MM.1S (cell line): ENCODE data around the gene TSC2.
"Not testable (repeated sequence)": the region's sequence is repeated elsewhere in the genome, so short reads cannot be mapped to it uniquely, and the experiment has no call there.

Experiments used
- DNase-seq: peaks from one replicate; pipeline ENCODE4 v3.0.0-alpha.2; 2015
- H2AFZ ChIP-seq: fragments of 300-600 bp; sonication (generic); 2 replicates; pipeline ENCODE4 v1.6.0; 2016; ENCODE audit warnings: antibody characterized with exemption, low read length
- H3F3A ChIP-seq: fragments of 300-600 bp; sonication (generic); 2 replicates; pipeline ENCODE4 v1.6.1; 2016; ENCODE audit warnings: mild to moderate bottlenecking, antibody characterized with exemption, low read length, moderate library complexity, mixed read lengths; ENCODE audit not compliant: insufficient read depth
- H3K27ac ChIP-seq: fragments of 300-600 bp; sonication (generic); 2 replicates; pipeline ENCODE4 v1.5.1; 2016; ENCODE audit warnings: mild to moderate bottlenecking, low read length
- H3K27me3 ChIP-seq: fragments of 300-600 bp; sonication (generic); replicated peaks from 2 replicates; pipeline ENCODE4 v1.6.0; 2016; ENCODE audit warnings: low read length; ENCODE audit not compliant: insufficient read depth
- H3K36me3 ChIP-seq: fragments of 300-600 bp; sonication (generic); replicated peaks from 2 replicates; pipeline ENCODE4 v1.6.1; 2016; ENCODE audit warnings: mild to moderate bottlenecking, low read length, mixed read lengths; ENCODE audit not compliant: insufficient read depth
- H3K4me1 ChIP-seq: fragments of 300-600 bp; sonication (generic); 2 replicates; pipeline ENCODE4 v1.6.1; 2016; ENCODE audit warnings: low read length, mixed read lengths
- H3K4me2 ChIP-seq: fragments of 300-600 bp; sonication (generic); 2 replicates; pipeline ENCODE4 v1.6.0; 2016; ENCODE audit warnings: low read depth, low read length
- H3K4me3 ChIP-seq: fragments of 300-600 bp; sonication (generic); 2 replicates; pipeline ENCODE4 v1.5.1; 2016; ENCODE audit warnings: low read length, mixed read lengths
- H3K79me2 ChIP-seq: fragments of 300-600 bp; sonication (generic); 2 replicates; pipeline ENCODE4 v1.6.1; 2016; ENCODE audit warnings: mixed run types, low read length, mixed read lengths
- H3K9ac ChIP-seq: fragments of 300-600 bp; sonication (generic); 2 replicates; pipeline ENCODE4 v1.6.1; 2016; ENCODE audit warnings: low read length, mixed read lengths
- H3K9me2 ChIP-seq: fragments of 300-600 bp; sonication (generic); replicated peaks from 2 replicates; pipeline ENCODE4 v1.6.1; 2016; ENCODE audit warnings: mild to moderate bottlenecking, low read length, mixed read lengths; ENCODE audit not compliant: insufficient read depth
- H3K9me3 ChIP-seq: fragments of 300-600 bp; sonication (generic); replicated peaks from 2 replicates; pipeline ENCODE4 v1.6.1; 2016; ENCODE audit warnings: mild to moderate bottlenecking, low read length, mixed read lengths; ENCODE audit not compliant: insufficient read depth
- H4K20me1 ChIP-seq: fragments of 300-600 bp; sonication (generic); 2 replicates; pipeline ENCODE4 v1.6.1; 2016; ENCODE audit warnings: mild to moderate bottlenecking, low read length, moderate library complexity, mixed read lengths; ENCODE audit not compliant: insufficient read depth

TSC2 gene

DNA sequence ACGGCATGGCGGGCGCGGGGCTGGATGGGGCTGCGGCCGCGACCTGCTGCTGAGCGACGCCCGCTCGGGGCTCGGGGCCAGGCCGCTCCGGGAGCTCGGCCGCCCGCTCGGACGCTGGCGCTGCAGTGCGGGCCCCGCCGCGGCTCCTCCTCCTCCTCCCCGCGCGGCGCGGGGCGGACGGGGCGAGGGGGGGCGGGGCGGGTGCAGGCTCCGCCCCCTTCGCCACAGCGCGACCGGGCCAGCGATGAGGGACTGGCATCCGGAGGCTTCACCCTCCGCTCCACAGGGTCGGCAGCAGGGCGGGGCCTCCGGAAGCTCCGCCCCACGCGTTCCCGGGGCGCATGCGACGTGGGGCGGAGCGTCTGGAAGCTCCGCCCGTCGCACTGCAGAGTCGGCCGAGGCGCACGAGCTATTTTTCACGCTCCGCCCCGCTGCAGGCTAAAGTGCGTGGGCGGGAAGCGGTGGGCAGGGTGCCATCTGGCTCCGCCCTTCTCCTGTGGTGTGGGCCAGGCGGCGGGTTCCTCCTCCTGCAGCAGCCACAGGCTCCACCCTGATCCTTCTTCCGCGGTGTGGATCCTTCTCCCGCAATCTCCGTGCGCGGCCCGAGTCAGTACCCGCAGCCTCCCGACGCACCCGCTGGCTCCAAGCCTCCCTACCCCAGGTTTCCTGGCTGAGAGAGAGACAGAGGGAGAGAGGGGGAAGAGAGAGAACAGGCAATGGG is 88.1 kb downstream of the TSC2 start, which contains the start of gene PKD1:
TSS of gene PKD1 (minus strand) at position 129 of the 721 bp plus-strand sequence. CDS start 209 bp downstream, outside the sequence.
- H4K20me1 ChIP-seq, H3K4me1 ChIP-seq, H3K79me2 ChIP-seq, H3K27ac ChIP-seq, H3F3A ChIP-seq, H3K9me2 ChIP-seq, H3K9me3 ChIP-seq, H3K36me3 ChIP-seq, H3K27me3 ChIP-seq: not testable (repeated sequence)
- Histone ChIP-seq H3K9ac (peak within 1 kb of the TSS; percentile 40; the same call in 1 of the 2 replicates), H3K4me3 (peak within 1 kb of the TSS; percentile 53), H3K4me2 (peak within 1 kb of the TSS; percentile 47), H2AFZ (peak within 1 kb of the TSS; percentile 74)
- DNase-seq, result peak; percentile 92
